Thyroid gland (tissue), 4 donors: ENCODE measurements around the gene DTD1. TPM values are rescaled to one million over a fixed set of nuclear protein-coding genes. Genes with fewer than 3 reads are reported as not detected.

ENCODE experiments used
- DNase-seq, 2 donors: peaks; one replicate each; pipeline ENCODE4 v3.0.0-alpha.2; 2019
- H3K27ac ChIP-seq, 3 donors: fragments of 200-600 bp; sonication (generic); 1 replicate in 2 of 3; 2 replicates in 1 of 3; pipeline ENCODE4 v1.5.1; 2016 to 2019; ENCODE audit warnings: mild to moderate bottlenecking in 1 of 3, moderate library complexity in 1 of 3
- H3K27me3 ChIP-seq: fragments of 200-600 bp; sonication (generic); one replicate; pipeline ENCODE4 v1.5.1; 2019
- H3K36me3 ChIP-seq, 2 donors: fragments of 200-600 bp; sonication (generic); one replicate each; pipeline ENCODE4 v1.5.1; 2016 to 2019
- H3K4me1 ChIP-seq, 2 donors: fragments of 200-600 bp; sonication (generic); one replicate each; pipeline ENCODE4 v1.5.1; 2017 to 2019
- H3K4me3 ChIP-seq, 3 donors: fragments of 200-600 bp; sonication (generic); replicated peaks in 1 of 3; 1 replicate in 2 of 3; 2 replicates in 1 of 3; pipeline ENCODE4 v1.5.1; 2016; ENCODE audit warnings: mild to moderate bottlenecking in 1 of 3
- H3K9me3 ChIP-seq: fragments of 200-600 bp; sonication (generic); one replicate; pipeline ENCODE4 v1.5.1; 2017
- POLR2A ChIP-seq, 2 donors: fragments of 450-650 bp; IDR thresholded peaks; one replicate each; pipeline ENCODE4 v1.6.1; 2017; ENCODE audit warnings: antibody characterized with exemption in 2 of 2, mild to moderate bottlenecking in 2 of 2, moderate library complexity in 1 of 2
- WGBS, 2 donors: methylation state at CpG; one replicate each; pipeline ENCODE4 v1.1.5; 2017; 5-methylcytosine and 5-hydroxymethylcytosine counted together
- intact Hi-C: fragments of 100-400 bp; cut with DNase I; formaldehyde crosslinking; loops from one replicate; pipeline ENCODE4 v1.15.1; 2023
- total RNA-seq, 4 donors: library from RNA; depleted of rRNA; stranded (reverse); fragments of >200 nt; gene quantifications; one replicate each; pipeline ENCODE4 v1.2.3, GENCODE V29; 2016
- TF ChIP-seq, protein P1 (sequence below), 6 experiments: fragments of 200-600 bp in 3 of 6; fragments of 450-650 bp in 3 of 6; sonication (generic) in 3 of 6; IDR thresholded peaks; one replicate each; pipeline ENCODE4 v1.5.1; 2016 to 2019; ENCODE audit warnings: antibody characterized with exemption in 6 of 6, mild to moderate bottlenecking in 2 of 6, inconsistent platforms in 1 of 6, moderate library complexity in 1 of 6

DTD1 gene
- total RNA-seq, 4 donors from 2014 or later: 42.7 to 57.6 (median 52.4) TPM

DNA sequence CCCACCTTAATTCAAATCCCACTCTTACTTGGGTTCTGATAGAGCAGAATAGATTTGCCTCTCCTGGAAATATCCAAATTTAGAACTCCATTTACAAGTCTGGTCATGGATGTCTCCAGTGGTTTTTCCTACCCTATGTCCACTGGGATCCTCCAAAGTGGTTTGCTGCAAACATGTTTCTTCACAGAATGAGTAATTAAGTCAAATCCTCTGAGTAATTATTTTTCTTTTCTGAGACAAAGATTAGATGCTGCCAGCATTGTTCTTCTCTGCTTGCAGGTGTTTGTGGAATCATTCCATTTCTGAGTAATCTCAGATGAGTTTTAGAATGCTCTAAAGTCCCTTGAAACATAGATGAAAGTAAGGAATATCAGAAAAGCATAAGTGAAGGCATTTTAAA lies 21.9 kb downstream of the DTD1 start:
- Histone ChIP-seq H3K27me3 (no peaks in the 10 kb centered on the region), H3K4me3 (no peak overlapping the region), H3K36me3 (peaks cover 0 to 5% of the 10 kb centered on the region in 2 donors), H3K4me1 (peaks cover 2% of the 10 kb centered on the region in 2 donors), H3K27ac (no peak overlapping the region), H3K9me3 (no peaks in the 10 kb centered on the region)
- TF ChIP-seq, protein P1, sequence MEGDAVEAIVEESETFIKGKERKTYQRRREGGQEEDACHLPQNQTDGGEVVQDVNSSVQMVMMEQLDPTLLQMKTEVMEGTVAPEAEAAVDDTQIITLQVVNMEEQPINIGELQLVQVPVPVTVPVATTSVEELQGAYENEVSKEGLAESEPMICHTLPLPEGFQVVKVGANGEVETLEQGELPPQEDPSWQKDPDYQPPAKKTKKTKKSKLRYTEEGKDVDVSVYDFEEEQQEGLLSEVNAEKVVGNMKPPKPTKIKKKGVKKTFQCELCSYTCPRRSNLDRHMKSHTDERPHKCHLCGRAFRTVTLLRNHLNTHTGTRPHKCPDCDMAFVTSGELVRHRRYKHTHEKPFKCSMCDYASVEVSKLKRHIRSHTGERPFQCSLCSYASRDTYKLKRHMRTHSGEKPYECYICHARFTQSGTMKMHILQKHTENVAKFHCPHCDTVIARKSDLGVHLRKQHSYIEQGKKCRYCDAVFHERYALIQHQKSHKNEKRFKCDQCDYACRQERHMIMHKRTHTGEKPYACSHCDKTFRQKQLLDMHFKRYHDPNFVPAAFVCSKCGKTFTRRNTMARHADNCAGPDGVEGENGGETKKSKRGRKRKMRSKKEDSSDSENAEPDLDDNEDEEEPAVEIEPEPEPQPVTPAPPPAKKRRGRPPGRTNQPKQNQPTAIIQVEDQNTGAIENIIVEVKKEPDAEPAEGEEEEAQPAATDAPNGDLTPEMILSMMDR (IDR thresholded peaks at IDR 0.05): no peak
- no peak for TF ChIP-seq POLR2A (IDR thresholded peaks at IDR 0.05)
- no peak for DNase-seq
- intact Hi-C loops: no loop called here

DNA sequence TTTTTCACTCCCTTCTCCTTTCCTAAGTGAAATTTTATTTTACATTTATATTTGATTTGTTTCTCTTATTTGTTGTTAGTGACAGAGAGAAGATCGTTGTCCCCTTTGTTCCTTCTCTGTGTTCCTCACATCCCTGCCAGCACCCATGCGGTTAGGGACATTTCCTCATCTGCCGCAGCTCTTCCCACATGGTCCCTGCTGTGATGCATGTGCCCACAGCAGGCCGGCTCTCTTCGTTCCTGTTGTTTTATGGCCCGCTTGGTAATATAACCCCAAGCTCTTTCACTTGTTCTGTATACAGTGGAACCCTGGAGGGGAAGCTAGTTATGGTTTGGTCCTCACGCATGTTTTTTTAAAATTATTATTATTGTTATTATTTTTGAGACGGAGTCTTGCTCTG lies 23.6 kb downstream of the DTD1 start:
- TF ChIP-seq POLR2A (IDR thresholded peaks at IDR 0.05): no peak
- TF ChIP-seq, protein P1 (IDR thresholded peaks at IDR 0.05): no peak
- H3K4me1 ChIP-seq: peaks cover 13 to 18% of the 10 kb centered on the region in 2 donors
- no peaks in the 10 kb centered on the region for H3K27me3 ChIP-seq
- H3K9me3 ChIP-seq: no peaks in the 10 kb centered on the region
- H3K36me3 ChIP-seq: peaks cover 0 to 5% of the 10 kb centered on the region in 2 donors
- DNase-seq: no peak
- intact Hi-C loops: no loop called here
- no peak overlapping the region for H3K4me3 ChIP-seq
- WGBS, 2 donors: 80 to 86% methylated on average over 8 of the region's 8 CpGs
- no peak overlapping the region for H3K27ac ChIP-seq

GRCh38 chr20:18613553-18613952 lies 25.7 kb downstream of the DTD1 start:
- peaks cover 13 to 18% of the 10 kb centered on the region in 2 donors for H3K4me1 ChIP-seq
- TF ChIP-seq POLR2A (IDR thresholded peaks at IDR 0.05): no peak
- TF ChIP-seq, protein P1 (IDR thresholded peaks at IDR 0.05): no peak
- H3K9me3 ChIP-seq: no peaks in the 10 kb centered on the region
- no peak overlapping the region for H3K4me3 ChIP-seq
- no peaks in the 10 kb centered on the region for H3K27me3 ChIP-seq
- H3K36me3 ChIP-seq: peaks cover 0 to 5% of the 10 kb centered on the region in 2 donors
- intact Hi-C loops: no loop called here
- DNase-seq: no peak
- 81 to 84% methylated on average over 2 of the region's 2 CpGs for WGBS, 2 donors
- no peak overlapping the region for H3K27ac ChIP-seq

DNA sequence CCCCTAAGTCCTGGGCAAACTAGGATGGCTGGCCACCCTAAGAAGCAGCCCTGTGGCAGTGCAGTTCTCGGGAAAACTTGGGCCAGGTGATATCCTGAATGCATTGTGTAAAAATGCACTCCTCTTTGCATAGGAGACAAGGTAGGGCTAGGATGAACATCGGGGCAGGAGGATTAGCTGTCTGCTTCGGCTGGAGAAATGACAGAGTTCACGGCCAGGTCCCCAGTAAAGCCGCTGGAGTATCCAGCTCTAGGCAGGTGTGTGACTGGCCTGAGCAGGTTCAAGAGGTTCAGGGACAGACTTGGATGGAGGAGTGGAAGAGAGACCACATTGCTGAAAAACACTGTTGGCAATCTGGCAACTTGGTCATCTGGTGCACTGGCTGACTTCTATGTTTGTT lies 26.4 kb downstream of the DTD1 start:
- Histone ChIP-seq H3K4me3 (no peak overlapping the region), H3K9me3 (no peaks in the 10 kb centered on the region), H3K36me3 (peaks cover 0 to 5% of the 10 kb centered on the region in 2 donors), H3K27ac (no peak overlapping the region), H3K4me1 (peaks cover 13 to 18% of the 10 kb centered on the region in 2 donors), H3K27me3 (no peaks in the 10 kb centered on the region)
- WGBS, 2 donors: 91 to 97% methylated on average over 5 of the region's 5 CpGs
- intact Hi-C loops: no loop called here
- TF ChIP-seq, protein P1 (IDR thresholded peaks at IDR 0.05): no peak
- TF ChIP-seq POLR2A (IDR thresholded peaks at IDR 0.05): no peak
- DNase-seq: no peak

- Histone ChIP-seq H3K36me3 (peaks cover 0 to 5% of the 10 kb centered on the region in 2 donors), H3K27ac (peak overlapping the region; percentile 33 to 62 (median 49)), H3K4me3 (no peak overlapping the region), H3K27me3 (no peaks in the 10 kb centered on the region), H3K9me3 (no peaks in the 10 kb centered on the region), H3K4me1 (peaks cover 13 to 18% of the 10 kb centered on the region in 2 donors)
- intact Hi-C loops: no loop called here
- WGBS, 2 donors: 21 to 40% methylated on average over 5 of the region's 5 CpGs
- TF ChIP-seq, protein P1 (IDR thresholded peaks at IDR 0.05): no peak
- TF ChIP-seq POLR2A (IDR thresholded peaks at IDR 0.05): no peak
- DNase-seq: peak; percentile 75 to 82
These were observed 27.3 kb downstream of the DTD1 start for GRCh38 chr20:18615020-18615650.
